Omental fat pad (tissue), 4 donors: Measurements from ENCODE around the gene PARP12. TPM values are rescaled to one million over a fixed set of nuclear protein-coding genes. Genes with fewer than 3 reads are reported as not detected.
A peak's percentile ranks its signal among the peaks of the same experiment; 100 is the strongest.

Experiments used
- ATAC-seq: fragments of 150-250 bp; one replicate; pipeline ENCODE4 v1.9.1; 2016; ENCODE audit warnings: mild to moderate bottlenecking, moderate library complexity; ENCODE audit not compliant: low FRiP score
- DNase-seq: peaks from one replicate; pipeline ENCODE4 v3.0.0-alpha.2; 2019; ENCODE audit warnings: low spot score
- CTCF ChIP-seq, 3 donors: fragments of 450-650 bp; IDR thresholded peaks; one replicate each; pipeline ENCODE4 v1.5.1; 2016 to 2017; ENCODE audit warnings: antibody characterized with exemption in 3 of 3, mild to moderate bottlenecking in 3 of 3, moderate library complexity in 2 of 3
- total RNA-seq, 4 donors: library from RNA; depleted of rRNA; stranded (reverse); fragments of >200 nt; gene quantifications; one replicate each; pipeline ENCODE4 v1.1.0, GENCODE V29; 2016

The PARP12 gene
- total RNA-seq, 4 donors from 2014 or later: 15.6 to 85.1 (median 45.6) TPM

DNA sequence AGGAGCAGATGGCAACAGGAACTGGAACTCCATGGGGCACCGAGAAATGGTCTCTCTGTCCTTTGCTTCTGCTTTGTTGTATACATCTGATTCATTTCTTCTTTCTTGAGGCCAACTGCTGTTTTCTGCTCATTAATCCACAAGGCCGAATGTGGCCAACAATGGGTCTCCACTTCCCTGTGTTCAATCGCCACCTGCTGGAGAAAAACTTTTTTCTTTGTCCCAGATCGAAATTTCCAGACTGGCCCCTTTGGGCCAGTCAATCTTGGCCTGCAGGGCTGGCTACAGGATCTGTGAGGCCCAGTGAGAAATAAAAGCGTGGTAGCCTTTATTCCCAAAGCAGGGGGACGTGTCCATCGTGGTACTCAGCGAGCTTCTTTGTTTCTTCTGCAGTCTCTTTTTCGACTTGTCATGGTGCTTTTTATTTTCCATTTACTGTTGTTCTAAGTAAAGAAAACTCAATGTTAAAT lies 58.8 kb downstream of the PARP12 start:
- DNase-seq (no peak), ATAC-seq (no peak)

GRCh38 chr7:140000666-140001268 lies 62.0 kb downstream of the PARP12 start:
- no peak for DNase-seq
- no peak for ATAC-seq

More for the DNA sequence above, 58.8 kb downstream of the PARP12 start:
- peak in 1 of 3 donors; percentile 29 for TF ChIP-seq CTCF (IDR thresholded peaks at IDR 0.05)

GRCh38 chr7:139999516-139999915 lies 63.2 kb downstream of the PARP12 start:
- no peak for TF ChIP-seq CTCF (IDR thresholded peaks at IDR 0.05)
- DNase-seq (no peak), ATAC-seq (no peak)

More at GRCh38 chr7:140000666-140001268, 62.0 kb downstream of the PARP12 start:
- no peak for TF ChIP-seq CTCF (IDR thresholded peaks at IDR 0.05)

GRCh38 chr7:139998572-139998971 lies 64.2 kb downstream of the PARP12 start:
- no peak for ATAC-seq
- no peak for DNase-seq
- TF ChIP-seq CTCF (IDR thresholded peaks at IDR 0.05): no peak

GRCh38 chr7:139995017-139995915 lies 67.5 kb downstream of the PARP12 start:
- TF ChIP-seq CTCF (IDR thresholded peaks at IDR 0.05): no peak
- ATAC-seq (no peak), DNase-seq (no peak)

- ATAC-seq: no peak
- DNase-seq: no peak
- no peak for TF ChIP-seq CTCF (IDR thresholded peaks at IDR 0.05)
Observed at GRCh38 chr7:139994356-139994755, 68.4 kb downstream of the PARP12 start.
